ENCODE measurements around the gene LRP4. TPM values are rescaled to one million over a fixed set of nuclear protein-coding genes. Genes with fewer than 3 reads are reported as not detected.

The LRP4 gene
- polyA plus RNA-seq, 1 donor, result 15.6 TPM

- no peak for DNase-seq
- no CpG with 5 or more reads among the region's 11 CpGs for WGBS (ENCODE audit: insufficient coverage, low lambda C conversion rate)
- no peaks in the 10 kb centered on the region for H3K9me3 ChIP-seq (ENCODE audit: control insufficient read depth, low read depth, low read length)
- H3K36me3 ChIP-seq (ENCODE audit: control insufficient read depth, insufficient read depth, low read length), result peaks cover 46% of the 10 kb centered on the region
- no peaks in the 10 kb centered on the region for H3K4me1 ChIP-seq (ENCODE audit: control insufficient read depth, insufficient read depth, low read length)
- no peaks in the 10 kb centered on the region for H3K27me3 ChIP-seq (ENCODE audit: control insufficient read depth, insufficient read depth, low read length)
- H3K27ac ChIP-seq (ENCODE audit: low read length), result no peak overlapping the region
- H3K4me3 ChIP-seq (ENCODE audit: low read length), result no peak overlapping the region
Measured at GRCh38 chr11:46876471-46876870, 41.9 kb downstream of the LRP4 start.

- Histone ChIP-seq H3K27ac (ENCODE audit: low read length) (no peak overlapping the region), H3K4me1 (ENCODE audit: control insufficient read depth, insufficient read depth, low read length) (no peaks in the 10 kb centered on the region), H3K9me3 (ENCODE audit: control insufficient read depth, low read depth, low read length) (no peaks in the 10 kb centered on the region), H3K36me3 (ENCODE audit: control insufficient read depth, insufficient read depth, low read length) (peaks cover 46% of the 10 kb centered on the region), H3K4me3 (ENCODE audit: low read length) (no peak overlapping the region), H3K27me3 (ENCODE audit: control insufficient read depth, insufficient read depth, low read length) (no peaks in the 10 kb centered on the region)
- no CpG with 5 or more reads among the region's 6 CpGs for WGBS (ENCODE audit: insufficient coverage, low lambda C conversion rate)
- DNase-seq, result no peak
Measured at GRCh38 chr11:46874586-46874985, 43.8 kb downstream of the LRP4 start.

GRCh38 chr11:46868912-46869311 lies 49.4 kb downstream of the LRP4 start:
- Histone ChIP-seq H3K36me3 (ENCODE audit: control insufficient read depth, insufficient read depth, low read length) (peaks cover 50% of the 10 kb centered on the region), H3K27ac (ENCODE audit: low read length) (no peak overlapping the region), H3K9me3 (ENCODE audit: control insufficient read depth, low read depth, low read length) (no peaks in the 10 kb centered on the region), H3K4me1 (ENCODE audit: control insufficient read depth, insufficient read depth, low read length) (no peaks in the 10 kb centered on the region), H3K4me3 (ENCODE audit: low read length) (no peak overlapping the region), H3K27me3 (ENCODE audit: control insufficient read depth, insufficient read depth, low read length) (no peaks in the 10 kb centered on the region)
- WGBS (ENCODE audit: insufficient coverage, low lambda C conversion rate), result no CpG with 5 or more reads among the region's 6 CpGs
- DNase-seq, result no peak

- Histone ChIP-seq H3K36me3 (ENCODE audit: control insufficient read depth, insufficient read depth, low read length) (peaks cover 46% of the 10 kb centered on the region), H3K4me1 (ENCODE audit: control insufficient read depth, insufficient read depth, low read length) (no peaks in the 10 kb centered on the region)
Measured at GRCh38 chr11:46865340-46865739, 53.0 kb downstream of the LRP4 start.

GRCh38 chr11:46860218-46860617 lies 58.1 kb downstream of the LRP4 start:
- Histone ChIP-seq H3K36me3 (ENCODE audit: control insufficient read depth, insufficient read depth, low read length) (peaks cover 35% of the 10 kb centered on the region), H3K27me3 (ENCODE audit: control insufficient read depth, insufficient read depth, low read length) (no peaks in the 10 kb centered on the region), H3K9me3 (ENCODE audit: control insufficient read depth, low read depth, low read length) (no peaks in the 10 kb centered on the region), H3K4me3 (ENCODE audit: low read length) (no peak overlapping the region), H3K4me1 (ENCODE audit: control insufficient read depth, insufficient read depth, low read length) (no peaks in the 10 kb centered on the region), H3K27ac (ENCODE audit: low read length) (no peak overlapping the region)
- DNase-seq, result no peak
- WGBS (ENCODE audit: insufficient coverage, low lambda C conversion rate), result no CpG with 5 or more reads among the region's 4 CpGs

More at GRCh38 chr11:46865340-46865739, 53.0 kb downstream of the LRP4 start:
- no CpG with 5 or more reads among the region's 2 CpGs for WGBS (ENCODE audit: insufficient coverage, low lambda C conversion rate)
- no peaks in the 10 kb centered on the region for H3K9me3 ChIP-seq (ENCODE audit: control insufficient read depth, low read depth, low read length)
- no peak for DNase-seq
- no peaks in the 10 kb centered on the region for H3K27me3 ChIP-seq (ENCODE audit: control insufficient read depth, insufficient read depth, low read length)
- H3K4me3 ChIP-seq (ENCODE audit: low read length), result no peak overlapping the region
- H3K27ac ChIP-seq (ENCODE audit: low read length), result no peak overlapping the region

GRCh38 chr11:46858920-46859546 lies 59.3 kb downstream of the LRP4 start:
- DNase-seq, result no peak
- Histone ChIP-seq H3K4me1 (ENCODE audit: control insufficient read depth, insufficient read depth, low read length) (no peaks in the 10 kb centered on the region), H3K36me3 (ENCODE audit: control insufficient read depth, insufficient read depth, low read length) (peaks cover 27% of the 10 kb centered on the region), H3K27me3 (ENCODE audit: control insufficient read depth, insufficient read depth, low read length) (no peaks in the 10 kb centered on the region), H3K9me3 (ENCODE audit: control insufficient read depth, low read depth, low read length) (no peaks in the 10 kb centered on the region), H3K4me3 (ENCODE audit: low read length) (no peak overlapping the region), H3K27ac (ENCODE audit: low read length) (no peak overlapping the region)
- 100% methylated on average over 2 of the region's 12 CpGs for WGBS (ENCODE audit: insufficient coverage, low lambda C conversion rate)

- Histone ChIP-seq H3K27me3 (ENCODE audit: control insufficient read depth, insufficient read depth, low read length) (no peaks in the 10 kb centered on the region), H3K4me1 (ENCODE audit: control insufficient read depth, insufficient read depth, low read length) (no peaks in the 10 kb centered on the region), H3K27ac (ENCODE audit: low read length) (no peak overlapping the region), H3K36me3 (ENCODE audit: control insufficient read depth, insufficient read depth, low read length) (peaks cover 19% of the 10 kb centered on the region), H3K4me3 (ENCODE audit: low read length) (no peak overlapping the region), H3K9me3 (ENCODE audit: control insufficient read depth, low read depth, low read length) (no peaks in the 10 kb centered on the region)
- WGBS (ENCODE audit: insufficient coverage, low lambda C conversion rate), result 60% methylated on average over 1 of the region's 4 CpGs
- no peak for DNase-seq
Measured at GRCh38 chr11:46857666-46858065, 60.7 kb downstream of the LRP4 start.

GRCh38 chr11:46856605-46857343 lies 61.6 kb downstream of the LRP4 start:
- Histone ChIP-seq H3K36me3 (ENCODE audit: control insufficient read depth, insufficient read depth, low read length) (peaks cover 13% of the 10 kb centered on the region), H3K4me3 (ENCODE audit: low read length) (no peak overlapping the region), H3K4me1 (ENCODE audit: control insufficient read depth, insufficient read depth, low read length) (no peaks in the 10 kb centered on the region), H3K9me3 (ENCODE audit: control insufficient read depth, low read depth, low read length) (no peaks in the 10 kb centered on the region), H3K27me3 (ENCODE audit: control insufficient read depth, insufficient read depth, low read length) (no peaks in the 10 kb centered on the region), H3K27ac (ENCODE audit: low read length) (no peak overlapping the region)
- no peak for DNase-seq
- WGBS (ENCODE audit: insufficient coverage, low lambda C conversion rate), result 76% methylated on average over 2 of the region's 5 CpGs

- no peak overlapping the region for H3K4me3 ChIP-seq (ENCODE audit: low read length)
- DNase-seq, result no peak
- H3K36me3 ChIP-seq (ENCODE audit: control insufficient read depth, insufficient read depth, low read length), result peaks cover 13% of the 10 kb centered on the region
- H3K4me1 ChIP-seq (ENCODE audit: control insufficient read depth, insufficient read depth, low read length), result no peaks in the 10 kb centered on the region
- WGBS (ENCODE audit: insufficient coverage, low lambda C conversion rate), result no CpG with 5 or more reads among the region's 2 CpGs
- H3K9me3 ChIP-seq (ENCODE audit: control insufficient read depth, low read depth, low read length), result no peaks in the 10 kb centered on the region
- no peak overlapping the region for H3K27ac ChIP-seq (ENCODE audit: low read length)
- no peaks in the 10 kb centered on the region for H3K27me3 ChIP-seq (ENCODE audit: control insufficient read depth, insufficient read depth, low read length)
Measured at GRCh38 chr11:46855863-46856262, 62.5 kb downstream of the LRP4 start.

- no peak overlapping the region for H3K27ac ChIP-seq (ENCODE audit: low read length)
- WGBS (ENCODE audit: insufficient coverage, low lambda C conversion rate), result no CpG with 5 or more reads among the region's 3 CpGs
- H3K4me1 ChIP-seq (ENCODE audit: control insufficient read depth, insufficient read depth, low read length), result no peaks in the 10 kb centered on the region
- no peak for DNase-seq
- H3K36me3 ChIP-seq (ENCODE audit: control insufficient read depth, insufficient read depth, low read length), result peaks cover 13% of the 10 kb centered on the region
- no peaks in the 10 kb centered on the region for H3K27me3 ChIP-seq (ENCODE audit: control insufficient read depth, insufficient read depth, low read length)
- no peak overlapping the region for H3K4me3 ChIP-seq (ENCODE audit: low read length)
- H3K9me3 ChIP-seq (ENCODE audit: control insufficient read depth, low read depth, low read length), result no peaks in the 10 kb centered on the region
Measured at GRCh38 chr11:46855167-46855566, 63.2 kb downstream of the LRP4 start.

Data from large intestine (tissue), 3 donors.